ENCODE data around the gene NEGR1. TPM values are rescaled to one million over a fixed set of nuclear protein-coding genes. Genes with fewer than 3 reads are reported as not detected.

Gene NEGR1
- total RNA-seq, 1 experiment from 2014 or later: 2.9 TPM

- TF ChIP-seq GTF2I (CRISPR knock-in tag; conservative IDR thresholded peaks at IDR 0.05): no peak
- TF ChIP-seq JUN (CRISPR knock-in tag; IDR thresholded peaks at IDR 0.05): no peak
- TF ChIP-seq ATF1 (CRISPR knock-in tag; IDR thresholded peaks at IDR 0.05): no peak
- no peak for TF ChIP-seq E2F5 (CRISPR knock-in tag; IDR thresholded peaks at IDR 0.05)
- no peak for TF ChIP-seq MYBL2 (CRISPR knock-in tag; IDR thresholded peaks at IDR 0.05)
- no peak for TF ChIP-seq ZNF425 (CRISPR knock-in tag; conservative IDR thresholded peaks at IDR 0.05)
- TF ChIP-seq FOXJ3 (CRISPR knock-in tag; IDR thresholded peaks at IDR 0.05; ENCODE audit: borderline replicate concordance): no peak
- no peak for TF ChIP-seq ZNF121 (CRISPR knock-in tag; IDR thresholded peaks at IDR 0.05)
- TF ChIP-seq ZNF263 (CRISPR knock-in tag; IDR thresholded peaks at IDR 0.05; ENCODE audit: low read depth): no peak
- no peak for TF ChIP-seq ZNF396 (CRISPR knock-in tag; IDR thresholded peaks at IDR 0.05; ENCODE audit: borderline replicate concordance)
- no peak for TF ChIP-seq ZMAT4 (CRISPR knock-in tag; IDR thresholded peaks at IDR 0.05)
- TF ChIP-seq ARID4B (CRISPR knock-in tag; IDR thresholded peaks at IDR 0.05; ENCODE audit: borderline replicate concordance): no peak
- no peak for TF ChIP-seq TEAD4 (CRISPR knock-in tag; IDR thresholded peaks at IDR 0.05)
- no peak for TF ChIP-seq ESRRA (CRISPR knock-in tag; IDR thresholded peaks at IDR 0.05; ENCODE audit: borderline replicate concordance)
- no peak for TF ChIP-seq EMX1 (CRISPR knock-in tag; IDR thresholded peaks at IDR 0.05)
- TF ChIP-seq GABPB1 (CRISPR knock-in tag; IDR thresholded peaks at IDR 0.05): no peak
- no peak for TF ChIP-seq ATF3 (CRISPR knock-in tag; conservative IDR thresholded peaks at IDR 0.05)
- TF ChIP-seq NR3C1 (CRISPR knock-in tag; conservative IDR thresholded peaks at IDR 0.05; ENCODE audit: low read depth): no peak
- TF ChIP-seq RELA (CRISPR knock-in tag; IDR thresholded peaks at IDR 0.05; ENCODE audit: borderline replicate concordance): no peak
- peak overlapping the region; percentile 15; the same call in 1 of the 2 replicates for H3K27ac Mint-ChIP-seq
- no peak for DNase-seq (ENCODE audit: low spot score)
- H3K36me3 Mint-ChIP-seq: no peaks in the 10 kb centered on the region
- ChIA-PET POLR2A (no interaction called here), CTCF (no interaction called here)
- H3K4me1 Mint-ChIP-seq: peaks cover 3% of the 10 kb centered on the region
- no peak overlapping the region for H3K4me3 Mint-ChIP-seq
- H3K9me3 Mint-ChIP-seq: 0 out of 2 replicates have a peak, but pooled peaks cover 3% of the 10 kb centered on the region
- no peaks in the 10 kb centered on the region for H3K27me3 Mint-ChIP-seq (ENCODE audit: low read depth)
- ATAC-seq: no peak
Observed at GRCh38 chr1:71986160-71986559, 296.2 kb downstream of the NEGR1 start.

GRCh38 chr1:71980556-71980955 lies 301.8 kb downstream of the NEGR1 start:
- H3K4me3 Mint-ChIP-seq: no peak overlapping the region
- no peaks in the 10 kb centered on the region for H3K9me3 Mint-ChIP-seq
- POLR2A ChIA-PET: no interaction called here
- DNase-seq (ENCODE audit: low spot score) (no peak), ATAC-seq (no peak)
- H3K4me1 Mint-ChIP-seq: no peaks in the 10 kb centered on the region
- no peaks in the 10 kb centered on the region for H3K27me3 Mint-ChIP-seq (ENCODE audit: low read depth)
- CTCF ChIA-PET: no interaction called here
- H3K27ac Mint-ChIP-seq: no peak overlapping the region
- no peaks in the 10 kb centered on the region for H3K36me3 Mint-ChIP-seq
- TF ChIP-seq ZNF281 (CRISPR knock-in tag; IDR thresholded peaks at IDR 0.05) (no peak), NFYB (CRISPR knock-in tag; conservative IDR thresholded peaks at IDR 0.05; ENCODE audit: low read depth) (no peak), FOXP1 (CRISPR knock-in tag; IDR thresholded peaks at IDR 0.05; ENCODE audit: borderline replicate concordance) (no peak), AR (CRISPR knock-in tag; IDR thresholded peaks at IDR 0.05) (no peak)
